ENCODE results near the gene CHSY3.
A peak's percentile ranks its signal among the peaks of the same experiment; 100 is the strongest.

The CHSY3 gene

GRCh38 chr5:130109152-130109551, 204.9 kb downstream of the CHSY3 start:
- no peak overlapping the region for H3K4me2 ChIP-seq (ENCODE audit: low read length, poor library complexity, severe bottlenecking)
- H2BK15ac ChIP-seq (ENCODE audit: low read depth, poor library complexity, severe bottlenecking): no peak overlapping the region
- no CpG with 5 or more reads among the region's 1 CpG for WGBS
- H3K27ac ChIP-seq (ENCODE audit: low read length, poor library complexity, severe bottlenecking): no peak overlapping the region
- no peak overlapping the region for H2BK12ac ChIP-seq (ENCODE audit: low read length in 2 of 2)
- H3K4me1 ChIP-seq (ENCODE audit: control insufficient read depth, insufficient read depth, low read depth, low read length): no peaks in the 10 kb centered on the region
- no peaks in the 10 kb centered on the region for H3K36me3 ChIP-seq (ENCODE audit: control insufficient read depth in 1 of 2, insufficient read depth in 2 of 2, low read depth in 1 of 2, low read length in 2 of 2)
- no peak overlapping the region for H3K9ac ChIP-seq (ENCODE audit: low read length)
- no peak overlapping the region for H4K8ac ChIP-seq (ENCODE audit: low read length)
- H3K23ac ChIP-seq (ENCODE audit: low read length in 2 of 2): no peak overlapping the region
- H3K18ac ChIP-seq (ENCODE audit: low read depth in 1 of 2, low read length in 2 of 2): no peak overlapping the region
- H3K14ac ChIP-seq (ENCODE audit: low read length in 2 of 2): no peak overlapping the region
- no peaks in the 10 kb centered on the region for H3K27me3 ChIP-seq (ENCODE audit: control insufficient read depth in 1 of 2, insufficient read depth in 1 of 2, low read length in 2 of 2)
- no peaks in the 10 kb centered on the region for H3K9me3 ChIP-seq (ENCODE audit: control insufficient read depth, low read length)
- no peaks in the 10 kb centered on the region for H3K79me1 ChIP-seq (replicated peaks; ENCODE audit: low read length, poor library complexity, severe bottlenecking)
- H4K91ac ChIP-seq (ENCODE audit: low read length): no peak overlapping the region
- no peak overlapping the region for H2BK120ac ChIP-seq (ENCODE audit: low read depth, low read length)
- H2AK5ac ChIP-seq (ENCODE audit: low read length, severe bottlenecking): no peak overlapping the region
- H2BK5ac ChIP-seq (ENCODE audit: low read depth, low read length, poor library complexity, severe bottlenecking): no peak overlapping the region
- H3K4me3 ChIP-seq (ENCODE audit: insufficient read depth in 1 of 2, low read depth in 1 of 2, low read length in 2 of 2): no peak overlapping the region
- DNase-seq: peak; percentile 47
- H2AFZ ChIP-seq (ENCODE audit: low read depth, low read length): no peak overlapping the region
- no peak overlapping the region for H3K4ac ChIP-seq (ENCODE audit: low read depth in 1 of 2, low read length in 2 of 2)

- no peak overlapping the region for H3K18ac ChIP-seq (ENCODE audit: low read depth in 1 of 2, low read length in 2 of 2)
- H4K91ac ChIP-seq (ENCODE audit: low read length): no peak overlapping the region
- no peak overlapping the region for H2BK12ac ChIP-seq (ENCODE audit: low read length in 2 of 2)
- no peak overlapping the region for H2AFZ ChIP-seq (ENCODE audit: low read depth, low read length)
- no peak overlapping the region for H2AK5ac ChIP-seq (ENCODE audit: low read length, severe bottlenecking)
- no peaks in the 10 kb centered on the region for H3K36me3 ChIP-seq (ENCODE audit: control insufficient read depth in 1 of 2, insufficient read depth in 2 of 2, low read depth in 1 of 2, low read length in 2 of 2)
- H3K79me1 ChIP-seq (replicated peaks; ENCODE audit: low read length, poor library complexity, severe bottlenecking): no peaks in the 10 kb centered on the region
- H2BK5ac ChIP-seq (ENCODE audit: low read depth, low read length, poor library complexity, severe bottlenecking): no peak overlapping the region
- H3K4me2 ChIP-seq (ENCODE audit: low read length, poor library complexity, severe bottlenecking): no peak overlapping the region
- no peak overlapping the region for H3K4me3 ChIP-seq (ENCODE audit: insufficient read depth in 1 of 2, low read depth in 1 of 2, low read length in 2 of 2)
- H3K9ac ChIP-seq (ENCODE audit: low read length): peak overlapping the region; percentile 24
- H4K8ac ChIP-seq (ENCODE audit: low read length): no peak overlapping the region
- no peak overlapping the region for H2BK15ac ChIP-seq (ENCODE audit: low read depth, poor library complexity, severe bottlenecking)
- H3K14ac ChIP-seq (ENCODE audit: low read length in 2 of 2): no peak overlapping the region
- no peak overlapping the region for H3K23ac ChIP-seq (ENCODE audit: low read length in 2 of 2)
- H3K4me1 ChIP-seq (ENCODE audit: control insufficient read depth, insufficient read depth, low read depth, low read length): no peaks in the 10 kb centered on the region
- no peaks in the 10 kb centered on the region for H3K9me3 ChIP-seq (ENCODE audit: control insufficient read depth, low read length)
- H3K27me3 ChIP-seq (ENCODE audit: control insufficient read depth in 1 of 2, insufficient read depth in 1 of 2, low read length in 2 of 2): no peaks in the 10 kb centered on the region
- no peak overlapping the region for H2BK120ac ChIP-seq (ENCODE audit: low read depth, low read length)
- H3K4ac ChIP-seq (ENCODE audit: low read depth in 1 of 2, low read length in 2 of 2): no peak overlapping the region
- no peak overlapping the region for H3K27ac ChIP-seq (ENCODE audit: low read length, poor library complexity, severe bottlenecking)
- DNase-seq: no peak
Measured at GRCh38 chr5:130110328-130110727, 206.1 kb downstream of the CHSY3 start.

DNA sequence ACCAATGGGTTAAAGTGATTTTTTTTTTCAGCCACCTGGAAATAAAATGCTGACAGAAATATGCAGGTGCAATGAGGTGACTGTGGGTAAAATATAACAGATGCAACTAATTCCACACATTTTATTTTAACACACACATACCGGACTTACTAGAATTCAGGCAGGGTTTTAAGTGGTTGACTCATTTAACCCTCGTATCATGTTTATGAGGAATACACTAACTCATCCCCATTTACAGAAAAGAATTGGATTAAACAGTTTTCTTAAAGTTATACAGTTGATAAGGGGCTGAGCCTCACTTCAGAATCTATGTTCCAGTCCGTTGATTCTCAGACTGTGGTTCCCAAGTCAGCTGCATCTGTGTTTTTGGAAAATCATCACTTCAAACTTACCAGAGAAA, 207.5 kb downstream of the CHSY3 start:
- Histone ChIP-seq H2AFZ (ENCODE audit: low read depth, low read length) (no peak overlapping the region), H3K27me3 (ENCODE audit: control insufficient read depth in 1 of 2, insufficient read depth in 1 of 2, low read length in 2 of 2) (no peaks in the 10 kb centered on the region), H2BK15ac (ENCODE audit: low read depth, poor library complexity, severe bottlenecking) (no peak overlapping the region), H3K79me1 (replicated peaks; ENCODE audit: low read length, poor library complexity, severe bottlenecking) (no peaks in the 10 kb centered on the region), H2AK5ac (ENCODE audit: low read length, severe bottlenecking) (no peak overlapping the region), H3K4me1 (ENCODE audit: control insufficient read depth, insufficient read depth, low read depth, low read length) (no peaks in the 10 kb centered on the region), H4K91ac (ENCODE audit: low read length) (no peak overlapping the region), H3K36me3 (ENCODE audit: control insufficient read depth in 1 of 2, insufficient read depth in 2 of 2, low read depth in 1 of 2, low read length in 2 of 2) (no peaks in the 10 kb centered on the region), H2BK12ac (ENCODE audit: low read length in 2 of 2) (no peak overlapping the region), H3K18ac (ENCODE audit: low read depth in 1 of 2, low read length in 2 of 2) (no peak overlapping the region), H3K9ac (ENCODE audit: low read length) (no peak overlapping the region), H3K4ac (ENCODE audit: low read depth in 1 of 2, low read length in 2 of 2) (no peak overlapping the region), H2BK120ac (ENCODE audit: low read depth, low read length) (no peak overlapping the region), H4K8ac (ENCODE audit: low read length) (no peak overlapping the region), H3K4me2 (ENCODE audit: low read length, poor library complexity, severe bottlenecking) (no peak overlapping the region), H3K4me3 (ENCODE audit: insufficient read depth in 1 of 2, low read depth in 1 of 2, low read length in 2 of 2) (no peak overlapping the region), H3K27ac (ENCODE audit: low read length, poor library complexity, severe bottlenecking) (no peak overlapping the region), H3K23ac (ENCODE audit: low read length in 2 of 2) (no peak overlapping the region), H3K9me3 (ENCODE audit: control insufficient read depth, low read length) (no peaks in the 10 kb centered on the region), H2BK5ac (ENCODE audit: low read depth, low read length, poor library complexity, severe bottlenecking) (no peak overlapping the region), H3K14ac (ENCODE audit: low read length in 2 of 2) (no peak overlapping the region)
- 60% methylated on average over 1 of the region's 3 CpGs for WGBS
- no peak for DNase-seq

DNA sequence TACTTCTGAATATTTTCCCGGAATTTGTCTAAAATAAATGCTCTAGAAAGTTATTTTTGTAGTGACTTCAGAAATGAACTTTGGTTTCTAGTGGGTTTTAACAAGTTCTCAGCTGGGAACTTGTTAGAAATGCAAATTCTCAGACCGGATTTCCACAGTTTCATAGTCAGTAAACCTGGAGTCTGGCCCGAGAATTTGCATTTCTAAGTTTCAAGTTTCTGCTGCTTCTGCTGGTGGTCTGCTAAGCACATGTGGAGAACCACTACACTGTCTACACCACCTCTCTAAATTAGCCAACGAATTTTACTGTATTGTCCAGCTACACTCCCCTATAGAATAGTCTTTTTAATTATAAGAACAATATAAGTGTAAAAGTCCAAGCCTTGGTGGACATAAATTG, 208.0 kb downstream of the CHSY3 start:
- Histone ChIP-seq H3K27me3 (ENCODE audit: control insufficient read depth in 1 of 2, insufficient read depth in 1 of 2, low read length in 2 of 2) (no peaks in the 10 kb centered on the region), H3K14ac (ENCODE audit: low read length in 2 of 2) (no peak overlapping the region), H2AFZ (ENCODE audit: low read depth, low read length) (no peak overlapping the region), H2BK12ac (ENCODE audit: low read length in 2 of 2) (no peak overlapping the region), H3K4me2 (ENCODE audit: low read length, poor library complexity, severe bottlenecking) (no peak overlapping the region), H3K4ac (ENCODE audit: low read depth in 1 of 2, low read length in 2 of 2) (no peak overlapping the region), H3K36me3 (ENCODE audit: control insufficient read depth in 1 of 2, insufficient read depth in 2 of 2, low read depth in 1 of 2, low read length in 2 of 2) (no peaks in the 10 kb centered on the region), H3K18ac (ENCODE audit: low read depth in 1 of 2, low read length in 2 of 2) (no peak overlapping the region), H4K91ac (ENCODE audit: low read length) (no peak overlapping the region), H2BK120ac (ENCODE audit: low read depth, low read length) (no peak overlapping the region), H2AK5ac (ENCODE audit: low read length, severe bottlenecking) (no peak overlapping the region), H3K9me3 (ENCODE audit: control insufficient read depth, low read length) (no peaks in the 10 kb centered on the region), H2BK5ac (ENCODE audit: low read depth, low read length, poor library complexity, severe bottlenecking) (no peak overlapping the region), H4K8ac (ENCODE audit: low read length) (no peak overlapping the region), H3K4me1 (ENCODE audit: control insufficient read depth, insufficient read depth, low read depth, low read length) (no peaks in the 10 kb centered on the region), H2BK15ac (ENCODE audit: low read depth, poor library complexity, severe bottlenecking) (no peak overlapping the region), H3K23ac (ENCODE audit: low read length in 2 of 2) (no peak overlapping the region), H3K79me1 (replicated peaks; ENCODE audit: low read length, poor library complexity, severe bottlenecking) (no peaks in the 10 kb centered on the region), H3K4me3 (ENCODE audit: insufficient read depth in 1 of 2, low read depth in 1 of 2, low read length in 2 of 2) (no peak overlapping the region), H3K27ac (ENCODE audit: low read length, poor library complexity, severe bottlenecking) (no peak overlapping the region), H3K9ac (ENCODE audit: low read length) (no peak overlapping the region)
- 98% methylated on average over 3 of the region's 4 CpGs for WGBS
- DNase-seq: no peak
